Neural cell (in vitro differentiated cells): Measurements from ENCODE around the gene EMC8.

Experiments
- CTCF ChIP-seq: fragments of 450-650 bp; IDR thresholded peaks from 2 replicates; pipeline ENCODE4 v1.5.1; 2014; ENCODE audit warnings: antibody characterized with exemption, mild to moderate bottlenecking, moderate library complexity; ENCODE audit not compliant: poor library complexity, severe bottlenecking
- EP300 ChIP-seq: fragments of 450-650 bp; conservative IDR thresholded peaks from 2 replicates; pipeline ENCODE4 v1.6.1; 2014; ENCODE audit warnings: antibody characterized with exemption, mild to moderate bottlenecking, moderate library complexity; ENCODE audit not compliant: poor library complexity, severe bottlenecking
- EZH2 ChIP-seq: fragments of 200-600, 300-800 bp; shearing (Covaris generic), sonication (generic); IDR thresholded peaks from 2 replicates; pipeline ENCODE4 v1.6.1; 2014; ENCODE audit warnings: antibody characterized with exemption, low read length, borderline replicate concordance, mild to moderate bottlenecking; ENCODE audit not compliant: insufficient read depth, poor library complexity, severe bottlenecking
- POLR2AphosphoS5 ChIP-seq: IDR thresholded peaks from 2 replicates; pipeline ENCODE4 v1.6.1; 2012
- RAD21 ChIP-seq: fragments of 450-650 bp; conservative IDR thresholded peaks from 2 replicates; pipeline ENCODE4 v1.6.1; 2014; ENCODE audit warnings: antibody characterized with exemption, mild to moderate bottlenecking, moderate library complexity
- REST ChIP-seq: IDR thresholded peaks from 2 replicates; pipeline ENCODE4 v1.6.1; 2012; ENCODE audit warnings: borderline replicate concordance
- SMC3 ChIP-seq: fragments of 450-650 bp; conservative IDR thresholded peaks from 2 replicates; pipeline ENCODE4 v1.6.1; 2014; ENCODE audit warnings: antibody characterized with exemption, mild to moderate bottlenecking, moderate library complexity; ENCODE audit not compliant: poor library complexity

- TF ChIP-seq CTCF (no peak), RAD21 (no peak), REST (no peak), POLR2AphosphoS5 (no peak), EZH2 (no peak), EP300 (no peak), SMC3 (no peak)
Observed at GRCh38 chr16:85754413-85754812, 44.9 kb downstream of the EMC8 start.
